Measurements from ENCODE around the gene UGT1A5. TPM values are rescaled to one million over a fixed set of nuclear protein-coding genes. Genes with fewer than 3 reads are reported as not detected.

Gene UGT1A5
- polyA plus RNA-seq, 1 donor (not counting 4 experiments of a cell fraction or from before 2014, with no cell fraction given), result 1.3 TPM

GRCh38 chr2:233794128-233794658 lies 81.5 kb downstream of the UGT1A5 start:
- Histone ChIP-seq H3K4me1 (ENCODE audit: control insufficient read depth, extremely low read depth, insufficient read depth, low read length) (peaks cover 4% of the 10 kb centered on the region), H4K20me1 (ENCODE audit: control insufficient read depth, extremely low read depth, insufficient read depth, low read length) (no peaks in the 10 kb centered on the region)
- no peak for FAIRE-seq

GRCh38 chr2:233795735-233796171 lies 83.0 kb downstream of the UGT1A5 start:
- FAIRE-seq, result no peak
- Histone ChIP-seq H3K4me1 (ENCODE audit: control insufficient read depth, extremely low read depth, insufficient read depth, low read length) (peaks cover 4% of the 10 kb centered on the region), H3K9me1 (ENCODE audit: control insufficient read depth, extremely low read depth, insufficient read depth, low read length) (no peaks in the 10 kb centered on the region), H3K27ac (ENCODE audit: control insufficient read depth, insufficient read depth, low read length) (no peak overlapping the region), H3K27me3 (ENCODE audit: control insufficient read depth, extremely low read depth, insufficient read depth, low read length) (no peaks in the 10 kb centered on the region), H3K36me3 (ENCODE audit: control insufficient read depth in 2 of 2, extremely low read depth in 1 of 2, insufficient read depth in 2 of 2, low read length in 2 of 2) (no peaks in the 10 kb centered on the region), H2AFZ (ENCODE audit: control insufficient read depth, low read length) (no peak overlapping the region), H3K4me2 (ENCODE audit: control insufficient read depth, extremely low read depth, insufficient read depth, low read depth, low read length) (no peak overlapping the region), H3K9ac (ENCODE audit: control insufficient read depth, extremely low read depth, insufficient read depth, low read length) (no peak overlapping the region), H4K20me1 (ENCODE audit: control insufficient read depth, extremely low read depth, insufficient read depth, low read length) (no peaks in the 10 kb centered on the region), H3K79me2 (ENCODE audit: control insufficient read depth, insufficient read depth, low read length) (no peaks in the 10 kb centered on the region), H3K4me3 (ENCODE audit: control insufficient read depth in 2 of 3, extremely low read depth in 1 of 3, insufficient read depth in 2 of 3, low read depth in 1 of 3, low read length in 3 of 3) (no peak overlapping the region), H3K9me3 (ENCODE audit: control insufficient read depth, low read depth, low read length) (no peaks in the 10 kb centered on the region)
- dilution Hi-C loops (cut with MboI; ENCODE audit: extremely low pct_ligation_motif_present, low sequenced_read_pairs), result no loop called here
- DNase-seq (ENCODE audit: low read depth, low spot score), result no peak
- TF ChIP-seq CTCF (optimal IDR thresholded peaks at IDR 0.05 in 1 of 3, IDR thresholded peaks at IDR 0.05 in 1 of 3, conservative IDR thresholded peaks at IDR 0.05 in 1 of 3; ENCODE audit: extremely low read depth in 1 of 3, insufficient read depth in 2 of 3, low read length in 3 of 3) (no peak), EZH2 (IDR thresholded peaks at IDR 0.05; ENCODE audit: low read length) (no peak)

More at GRCh38 chr2:233794128-233794658, 81.5 kb downstream of the UGT1A5 start:
- TF ChIP-seq CTCF (optimal IDR thresholded peaks at IDR 0.05 in 1 of 3, IDR thresholded peaks at IDR 0.05 in 1 of 3, conservative IDR thresholded peaks at IDR 0.05 in 1 of 3; ENCODE audit: extremely low read depth in 1 of 3, insufficient read depth in 2 of 3, low read length in 3 of 3) (no peak), EZH2 (IDR thresholded peaks at IDR 0.05; ENCODE audit: low read length) (no peak)
- Histone ChIP-seq H3K79me2 (ENCODE audit: control insufficient read depth, insufficient read depth, low read length) (no peaks in the 10 kb centered on the region), H3K36me3 (ENCODE audit: control insufficient read depth in 2 of 2, extremely low read depth in 1 of 2, insufficient read depth in 2 of 2, low read length in 2 of 2) (no peaks in the 10 kb centered on the region), H3K9me1 (ENCODE audit: control insufficient read depth, extremely low read depth, insufficient read depth, low read length) (no peaks in the 10 kb centered on the region), H3K9me3 (ENCODE audit: control insufficient read depth, low read depth, low read length) (no peaks in the 10 kb centered on the region), H2AFZ (ENCODE audit: control insufficient read depth, low read length) (no peak overlapping the region), H3K4me2 (ENCODE audit: control insufficient read depth, extremely low read depth, insufficient read depth, low read depth, low read length) (no peak overlapping the region), H3K27me3 (ENCODE audit: control insufficient read depth, extremely low read depth, insufficient read depth, low read length) (no peaks in the 10 kb centered on the region), H3K4me3 (ENCODE audit: control insufficient read depth in 2 of 3, extremely low read depth in 1 of 3, insufficient read depth in 2 of 3, low read depth in 1 of 3, low read length in 3 of 3) (no peak overlapping the region), H3K9ac (ENCODE audit: control insufficient read depth, extremely low read depth, insufficient read depth, low read length) (no peak overlapping the region), H3K27ac (ENCODE audit: control insufficient read depth, insufficient read depth, low read length) (no peak overlapping the region)
- dilution Hi-C loops (cut with MboI; ENCODE audit: extremely low pct_ligation_motif_present, low sequenced_read_pairs), result no loop called here
- no peak for DNase-seq (ENCODE audit: low read depth, low spot score)

Data from keratinocyte (primary cell).